T47D (cell line): ENCODE results near the gene MCF2L2.

Source experiments
- DNase-seq, 2 experiments: peaks; one replicate each; pipeline versions ENCODE4 v3.0.0 to v3.0.0-alpha.2; 2011 to 2012; ENCODE audit warnings: low read depth in 1 of 2, low spot score in 1 of 2
- JUND ChIP-seq: IDR thresholded peaks from 2 replicates; pipeline ENCODE4 v1.6.1; 2012; ENCODE audit warnings: low read depth
- in situ Hi-C: cut with HindIII; loops from 2 replicates; pipeline ENCODE4 v1.10.0; 2016; ENCODE audit warnings: low sequenced_read_pairs, low pct_unique_long_range_greater_than_20kb

The MCF2L2 gene

GRCh38 chr3:183148056-183148455, 280.4 kb downstream of the MCF2L2 start:
- no peak for TF ChIP-seq JUND
- in situ Hi-C loops = no loop called here
- no peak for DNase-seq

GRCh38 chr3:183144363-183144762, 284.1 kb downstream of the MCF2L2 start:
- TF ChIP-seq JUND = no peak
- in situ Hi-C loops = no loop called here

DNA sequence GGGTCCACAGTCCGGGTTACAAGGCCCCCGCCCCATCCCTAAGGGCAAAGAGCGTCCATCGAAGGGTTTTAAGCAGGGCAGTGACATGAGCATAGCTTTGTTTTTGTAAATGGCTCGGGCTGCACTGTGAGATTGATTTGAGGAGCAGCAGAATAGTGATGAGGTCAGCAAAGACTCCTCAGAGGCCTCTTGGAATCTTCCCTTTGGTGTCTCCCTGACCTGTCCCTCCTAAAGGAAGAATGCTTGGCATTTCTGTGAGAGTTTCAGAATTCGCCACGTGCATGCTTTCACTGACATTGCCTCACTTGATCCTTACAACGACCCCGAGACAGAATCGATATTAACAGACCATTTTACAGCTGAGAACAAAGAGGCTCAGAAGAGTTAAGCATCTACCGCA, 286.2 kb downstream of the MCF2L2 start:
- in situ Hi-C loops = no loop called here
- no peak for TF ChIP-seq JUND
- no peak for DNase-seq

More at GRCh38 chr3:183144363-183144762, 284.1 kb downstream of the MCF2L2 start:
- DNase-seq = no peak

- no peak for TF ChIP-seq JUND
- in situ Hi-C loops = no loop called here
- DNase-seq = no peak
Measured at GRCh38 chr3:183134844-183135243, 293.6 kb downstream of the MCF2L2 start.

GRCh38 chr3:183132409-183132808, 296.0 kb downstream of the MCF2L2 start:
- no peak for TF ChIP-seq JUND
- no peak for DNase-seq
- in situ Hi-C loops = no loop called here

GRCh38 chr3:183131735-183132134, 296.7 kb downstream of the MCF2L2 start:
- in situ Hi-C loops = no loop called here
- DNase-seq = no peak
- TF ChIP-seq JUND = no peak

DNA sequence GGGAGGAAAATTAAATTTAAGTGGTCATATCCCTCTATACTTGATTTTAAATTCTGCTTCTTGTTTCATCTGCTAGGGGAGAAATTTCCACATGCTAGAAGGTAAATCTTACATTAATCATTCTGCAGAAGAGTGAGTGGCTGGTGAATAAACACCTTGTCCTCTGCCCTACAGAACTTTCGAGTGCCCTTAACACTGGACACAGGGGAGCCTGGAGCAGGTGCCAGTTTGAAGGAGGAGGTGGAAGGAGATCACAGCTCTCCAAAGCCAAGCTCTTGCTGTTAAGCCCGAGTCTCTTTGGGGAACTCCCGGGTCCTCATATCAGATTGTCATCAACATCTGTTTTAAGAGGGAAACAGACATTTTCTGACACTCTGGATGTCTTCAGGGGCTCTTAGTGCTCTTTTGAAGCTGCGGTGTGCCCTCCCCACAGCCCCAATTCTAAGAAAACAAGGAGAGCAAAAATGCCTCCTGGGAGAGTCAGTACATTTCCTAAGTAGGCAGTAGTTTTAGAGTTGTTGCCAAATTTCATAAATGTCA, 297.2 kb downstream of the MCF2L2 start:
- no peak for TF ChIP-seq JUND

DNA sequence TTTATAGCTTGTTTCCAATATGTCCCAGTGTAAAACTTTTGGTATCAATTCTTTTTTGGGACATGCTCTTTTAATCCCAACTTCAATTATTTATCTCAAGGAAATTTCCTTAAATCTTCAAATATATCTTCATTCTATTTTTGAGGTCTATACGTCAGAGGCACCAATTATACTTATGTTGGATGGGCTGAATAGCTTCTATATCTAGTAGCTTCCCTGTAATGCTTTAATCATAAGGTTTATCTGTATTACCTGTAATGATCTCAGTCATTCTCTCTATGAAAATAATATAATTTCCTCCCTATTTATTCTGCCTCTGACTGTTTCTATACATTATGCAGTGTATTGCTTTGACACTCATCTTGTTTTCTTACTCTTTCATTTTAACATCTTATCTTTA, 299.2 kb downstream of the MCF2L2 start:
- TF ChIP-seq JUND = no peak
- no peak for DNase-seq
- in situ Hi-C loops = no loop called here

More for the DNA sequence above, 297.2 kb downstream of the MCF2L2 start:
- in situ Hi-C loops = no loop called here
- DNase-seq = no peak

- TF ChIP-seq JUND = no peak
- no peak for DNase-seq
- in situ Hi-C loops = no loop called here
Measured at GRCh38 chr3:183128709-183129108, 299.7 kb downstream of the MCF2L2 start.
